ENCODE results near the gene IRAK4.

Gene IRAK4

GRCh38 chr12:43776498-43776897 is 17.7 kb downstream of the IRAK4 start:
- DNase-seq = no peak

- no peak for DNase-seq
Observed at GRCh38 chr12:43786899-43787693, 28.3 kb downstream of the IRAK4 start.

- no peak for DNase-seq
Observed at GRCh38 chr12:43789941-43790340, 31.2 kb downstream of the IRAK4 start.

GRCh38 chr12:43795716-43796280 is 37.0 kb downstream of the IRAK4 start:
- no peak for DNase-seq

- DNase-seq = no peak
Observed at GRCh38 chr12:43797561-43798217, 38.9 kb downstream of the IRAK4 start.

- DNase-seq = no peak
Observed at GRCh38 chr12:43805149-43805859, 46.6 kb downstream of the IRAK4 start.

GRCh38 chr12:43805860-43806736 is 47.3 kb downstream of the IRAK4 start, which contains the start of gene TWF1:
TSS of gene TWF1 (minus strand) at chr12:43806317. CDS start at chr12:43806245, 72 bp downstream.
- peak; percentile 80 for DNase-seq

- no peak for DNase-seq
Observed at GRCh38 chr12:43806737-43807072, 48.0 kb downstream of the IRAK4 start.

GRCh38 chr12:43807386-43807785 is 48.6 kb downstream of the IRAK4 start:
- DNase-seq = no peak

- DNase-seq = no peak
Observed at GRCh38 chr12:43812057-43812456, 53.3 kb downstream of the IRAK4 start.

GRCh38 chr12:43812926-43813325 is 54.2 kb downstream of the IRAK4 start:
- DNase-seq = no peak

GRCh38 chr12:43815416-43815815 is 56.7 kb downstream of the IRAK4 start:
- DNase-seq = no peak

GRCh38 chr12:43816168-43816567 is 57.4 kb downstream of the IRAK4 start:
- DNase-seq = no peak

GRCh38 chr12:43824207-43824775 is 65.5 kb downstream of the IRAK4 start:
- DNase-seq = no peak

GRCh38 chr12:43826681-43827080 is 67.9 kb downstream of the IRAK4 start:
- DNase-seq = no peak

GRCh38 chr12:43827093-43827492 is 68.3 kb downstream of the IRAK4 start:
- DNase-seq = no peak

GRCh38 chr12:43832463-43833168 is 73.9 kb downstream of the IRAK4 start:
- no peak for DNase-seq

GRCh38 chr12:43835264-43835655 is 76.5 kb downstream of the IRAK4 start:
- no peak for DNase-seq

GRCh38 chr12:43835656-43836474 is 77.1 kb downstream of the IRAK4 start, which contains the start of gene TMEM117:
TSS of gene TMEM117 (plus strand) at chr12:43836081.
- peak; percentile 56 for DNase-seq

- DNase-seq = no peak
Observed at GRCh38 chr12:43836475-43836989, 77.8 kb downstream of the IRAK4 start.
